GM12878 (cell line): ENCODE measurements around the gene METTL17. TPM values are rescaled to one million over a fixed set of nuclear protein-coding genes. Genes with fewer than 3 reads are reported as not detected.

Experiments used
- ATAC-seq: fragments of 200-7000 bp; cut with Tn5 transposase; 3 replicates; pipeline ENCODE4 v1.9.1; 2020; ENCODE audit warnings: mild to moderate bottlenecking, moderate library complexity
- BruUV-seq: library from RNA; stranded (reverse); fragments of 400-500 nt; replicated peaks from 2 replicates; lab custom pipeline; 2021; lab: Mats Ljungman, UMichigan
- CTCF ChIA-PET: fragments of 300-600 bp; sonication (Branson Sonifier 250); formaldehyde crosslinking; extraction: SDS; loops from one replicate; lab custom pipeline; 2021; ENCODE audit warnings: inconsistent platforms; lab: Yijun Ruan, JAX
- POLR2A ChIA-PET: fragments of 350-600 bp; formaldehyde crosslinking; extraction: SDS; loops from one replicate; lab custom pipeline; 2021; ENCODE audit warnings: inconsistent platforms; lab: Charles Lee
- RAD21 ChIA-PET: fragments of 300-600 bp; sonication (Branson Sonifier 250); formaldehyde crosslinking; loops from one replicate; lab custom pipeline; 2023; ENCODE audit warnings: antibody characterized with exemption; ENCODE audit not compliant: unreplicated experiment; lab: Charles Lee
- SMC1A ChIA-PET: fragments of 300-600 bp; sonication (Branson Sonifier 250); formaldehyde crosslinking; loops from one replicate; lab custom pipeline; 2023; ENCODE audit not compliant: unreplicated experiment, uncharacterized antibody; lab: Charles Lee
- DNase-seq: peaks from one replicate; pipeline ENCODE4 v3.0.0-alpha.2; 2011; ENCODE audit warnings: low read depth, low spot score
- FAIRE-seq: peaks from 3 replicates; lab custom pipeline; 2011; peaks lifted over from hg19 to GRCh38; lab: Jason Lieb, UNC
- H2AFZ ChIP-seq: 2 replicates; pipeline ENCODE4 v1.6.0; 2011; ENCODE audit warnings: low read depth, low read length, control low read depth; ENCODE audit not compliant: control insufficient read depth
- H3K27ac ChIP-seq: 2 replicates; pipeline ENCODE4 v1.5.1; 2011; ENCODE audit warnings: control low read depth; ENCODE audit not compliant: control insufficient read depth, insufficient read depth
- H3K27me3 ChIP-seq, 2 experiments: replicated peaks in 1 of 2; 2 replicates each; pipeline versions ENCODE4 v1.6.0 to v1.6.1; 2011; ENCODE audit warnings: low read length in 1 of 2; ENCODE audit not compliant: control insufficient read depth in 2 of 2, insufficient read depth in 2 of 2
- H3K36me3 ChIP-seq, 2 experiments: 2 replicates each; pipeline ENCODE4 v1.5.1; 2011; ENCODE audit warnings: low read length in 1 of 2; ENCODE audit not compliant: control insufficient read depth in 2 of 2, insufficient read depth in 2 of 2
- H3K4me1 ChIP-seq: 2 replicates; pipeline ENCODE4 v1.6.1; 2011; ENCODE audit warnings: mild to moderate bottlenecking, low read length, moderate library complexity, mixed read lengths; ENCODE audit not compliant: control insufficient read depth, insufficient read depth
- H3K4me2 ChIP-seq: 2 replicates; pipeline ENCODE4 v1.6.0; 2011; ENCODE audit warnings: control low read depth; ENCODE audit not compliant: control insufficient read depth, insufficient read depth
- H3K4me3 ChIP-seq: fragments of 200-600 bp; sonication (generic); 2 replicates; pipeline ENCODE4 v1.5.1; 2016
- H3K79me2 ChIP-seq: 2 replicates; pipeline ENCODE4 v1.6.0; 2011; ENCODE audit warnings: low read length; ENCODE audit not compliant: control insufficient read depth, insufficient read depth
- H3K9ac ChIP-seq: 2 replicates; pipeline ENCODE4 v1.8.0; 2011; ENCODE audit warnings: low read length, control low read depth, mixed read lengths; ENCODE audit not compliant: control insufficient read depth, insufficient read depth
- H3K9me3 ChIP-seq: replicated peaks from 3 replicates; pipeline ENCODE4 v1.5.1; 2011; ENCODE audit warnings: mild to moderate bottlenecking, low read length; ENCODE audit not compliant: control insufficient read depth, insufficient read depth
- H4K20me1 ChIP-seq: 2 replicates; pipeline ENCODE4 v1.6.0; 2011; ENCODE audit not compliant: control insufficient read depth, insufficient read depth
- CBFB ChIP-seq: IDR thresholded peaks from 2 replicates; pipeline ENCODE4 v1.6.1; 2016; ENCODE audit warnings: antibody characterized with exemption, low read depth
- CBX3 ChIP-seq: fragments of 200-600 bp; sonication (generic); IDR thresholded peaks from 2 replicates; pipeline ENCODE4 v1.6.1; 2016; ENCODE audit warnings: low read depth, borderline replicate concordance
- CEBPB ChIP-seq, 2 experiments: fragments of 150-350 bp in 1 of 2; IDR thresholded peaks; 2 replicates each; pipeline ENCODE4 v1.6.1; 2012 to 2014; ENCODE audit warnings: low read depth in 2 of 2, low read length in 2 of 2, borderline replicate concordance in 1 of 2, inconsistent platforms in 1 of 2
- FOXM1 ChIP-seq: IDR thresholded peaks from 2 replicates; pipeline ENCODE4 v1.6.1; 2012; ENCODE audit warnings: low read depth, mild to moderate bottlenecking, inconsistent platforms, low read length, moderate library complexity
- NFIC ChIP-seq: IDR thresholded peaks from 2 replicates; pipeline ENCODE4 v1.6.1; 2012; ENCODE audit warnings: low read depth, mild to moderate bottlenecking, inconsistent platforms, low read length, moderate library complexity
- NFYA ChIP-seq: IDR thresholded peaks from 2 replicates; pipeline ENCODE4 v1.6.1; 2011; ENCODE audit warnings: low read depth, mild to moderate bottlenecking, low read length, improper control_type of control experiment, borderline replicate concordance
- NR2C2 ChIP-seq: IDR thresholded peaks from 2 replicates; pipeline ENCODE4 v1.6.1; 2011; ENCODE audit warnings: borderline replicate concordance, low read depth; ENCODE audit not compliant: control insufficient read depth, insufficient read length
- NRF1 ChIP-seq: conservative IDR thresholded peaks from 2 replicates; pipeline ENCODE4 v1.6.1; 2011; ENCODE audit warnings: mild to moderate bottlenecking, low read depth, low read length, improper control_type of control experiment
- POLR2AphosphoS5 ChIP-seq: IDR thresholded peaks from 2 replicates; pipeline ENCODE4 v1.6.1; 2011; ENCODE audit warnings: mild to moderate bottlenecking, low read length, inconsistent platforms
- RFX5 ChIP-seq: IDR thresholded peaks from 2 replicates; pipeline ENCODE4 v1.6.1; 2011; ENCODE audit warnings: low read depth, low read length, improper control_type of control experiment
- SP1 ChIP-seq: IDR thresholded peaks from one replicate; pipeline ENCODE4 v1.6.1; 2011; ENCODE audit warnings: low read depth, low read length
- ZBTB40 ChIP-seq: fragments of 450-650 bp; IDR thresholded peaks from 2 replicates; pipeline ENCODE4 v1.6.1; 2016; ENCODE audit warnings: mild to moderate bottlenecking, moderate library complexity, borderline replicate concordance
- WGBS: methylation state at CpG from one replicate; pipeline ENCODE4 v1.1.6; 2016; ENCODE audit warnings: low lambda C conversion rate; ENCODE audit not compliant: insufficient replicate concordance, insufficient coverage; ENCODE audit errors: missing lambda C conversion rate; 5-methylcytosine and 5-hydroxymethylcytosine counted together
- in situ Hi-C: fragments of 300-500 bp; cut with MboI; formaldehyde crosslinking; loops from 9 replicates; pipeline ENCODE4 v1.14.3; 2018; ENCODE audit warnings: mixed read lengths
- intact Hi-C: fragments of 100-400 bp; cut with micrococcal nuclease; formaldehyde crosslinking; loops from one replicate; pipeline ENCODE4 v1.14.2; 2022; ENCODE audit not compliant: unreplicated experiment
- polyA plus RNA-seq, 11 experiments: library from polyadenylated mRNA; depleted of rRNA in 4 of 11; unstranded in 6 of 11; stranded (reverse) in 5 of 11; fragments of >200 nt; fragmentation: Nextera tagmentation in 4 of 11; fragmentation: Illumina TruSeq in 1 of 11; extraction: Ambion mirVana in 4 of 11; extraction: Trizol in 1 of 11; gene quantifications; 1 replicate in 1 of 11; 2 replicates in 10 of 11; pipeline versions ENCODE4 v1.2.1 to v1.2.3, GENCODE V29; 2011 to 2016; ENCODE audit warnings: inconsistent platforms in 2 of 11, missing spikeins in 2 of 11, low read depth in 1 of 11
- total RNA-seq, 4 experiments: library from RNA; depleted of rRNA in 3 of 4; stranded (reverse); fragments of >200 nt in 3 of 4; fragmentation: Illumina TruSeq in 1 of 4; extraction: Trizol in 1 of 4; gene quantifications; 2 replicates each; pipeline versions ENCODE4 v1.2.1 to v1.2.3, GENCODE V29; 2013 to 2021
- TF ChIP-seq, protein P1 (sequence below), 3 experiments: IDR thresholded peaks in 2 of 3; conservative IDR thresholded peaks in 1 of 3; 2 replicates each; pipeline ENCODE4 v1.5.1; 2011; ENCODE audit warnings: low read depth in 3 of 3, low read length in 3 of 3, mild to moderate bottlenecking in 3 of 3, control low read depth in 2 of 3, moderate library complexity in 2 of 3, inconsistent platforms in 1 of 3, mixed read lengths in 1 of 3; ENCODE audit not compliant: control insufficient read depth in 2 of 3, insufficient read depth in 1 of 3; ENCODE audit errors: extremely low read depth in 1 of 3
- TF ChIP-seq, protein P2 (sequence below): IDR thresholded peaks from 2 replicates; pipeline ENCODE4 v1.6.1; 2012; ENCODE audit warnings: low read length, inconsistent platforms

The METTL17 gene
- total and polyA plus RNA-seq, 10 of the 15 experiments (the other 5 are each of a cell fraction or from before 2014, with no cell fraction given), result 70.4 to 130 (median 97.5) TPM

DNA sequence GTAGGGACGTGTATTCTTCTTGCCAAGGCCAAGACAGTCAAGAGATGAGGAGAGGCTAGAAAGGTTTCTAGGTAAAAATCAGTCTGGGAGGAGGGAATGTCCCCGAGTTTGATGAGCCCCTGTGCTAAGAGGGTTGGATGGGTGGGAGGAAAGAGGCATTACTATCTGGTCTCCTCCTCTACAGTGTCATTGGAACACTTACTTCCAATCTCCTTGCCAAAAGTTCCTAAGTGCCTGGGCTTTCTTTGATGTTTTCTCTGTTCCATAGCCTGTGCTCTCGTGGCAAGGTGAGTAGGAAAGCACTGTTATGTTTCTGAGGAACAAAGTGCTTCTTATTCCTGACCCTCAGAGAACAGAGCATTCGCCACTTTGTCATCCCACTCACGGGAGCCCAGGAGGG is 44.9 kb downstream of the METTL17 start, which contains the start of gene RNASE13:
Gene RNASE13 (minus strand): TSS at position 101 of the 400 bp plus-strand sequence. CDS start 519 bp downstream, outside the sequence.
- intact Hi-C loops, result no loop called here
- FAIRE-seq, result no peak
- SMC1A ChIA-PET, result no interaction called here
- Histone ChIP-seq H3K27ac (no peak within 1 kb of the TSS), H3K9me3 (no peaks in the 10 kb centered on the region), H3K9ac (no peak within 1 kb of the TSS), H2AFZ (peak within 1 kb of the TSS; percentile 13), H3K4me3 (no peak within 1 kb of the TSS), H3K36me3 (no peaks in the 10 kb centered on the region), H3K79me2 (no peaks in the 10 kb centered on the region), H3K4me2 (peak within 1 kb of the TSS; percentile 4), H4K20me1 (no peaks in the 10 kb centered on the region), H3K4me1 (peaks cover 8% of the 10 kb centered on the region), H3K27me3 (peaks cover 0 to 9% of the 10 kb centered on the region in 2 experiments; a peak in 2 of 4 replicates)
- CTCF ChIA-PET, result interaction anchor here (1.0 to 3.2 kb wide), 5 partner anchors 12 to 71 kb away, joined by 3 to 14 read pairs (median 4); no protein-coding TSS in a partner anchor
- DNase-seq, result no peak
- BruUV-seq, result no TSS peak
- POLR2A ChIA-PET, result no interaction called here
- 7% methylated on average over 5 of the region's 5 CpGs for WGBS
- in situ Hi-C loops, result no loop called here
- RAD21 ChIA-PET, result no interaction called here
- no peak for ATAC-seq
- TF ChIP-seq NFIC (no peak), FOXM1 (no peak), NR2C2 (no peak), SP1 (no peak), NRF1 (no peak), POLR2AphosphoS5 (no peak), CBX3 (no peak), NFYA (no peak), ZBTB40 (no peak), CEBPB (IDR thresholded peaks at IDR 0.05; ENCODE audit: borderline replicate concordance in 1 of 2, low read depth in 2 of 2, low read length in 2 of 2) (no peak), CBFB (no peak), RFX5 (no peak)
- TF ChIP-seq, protein P1, sequence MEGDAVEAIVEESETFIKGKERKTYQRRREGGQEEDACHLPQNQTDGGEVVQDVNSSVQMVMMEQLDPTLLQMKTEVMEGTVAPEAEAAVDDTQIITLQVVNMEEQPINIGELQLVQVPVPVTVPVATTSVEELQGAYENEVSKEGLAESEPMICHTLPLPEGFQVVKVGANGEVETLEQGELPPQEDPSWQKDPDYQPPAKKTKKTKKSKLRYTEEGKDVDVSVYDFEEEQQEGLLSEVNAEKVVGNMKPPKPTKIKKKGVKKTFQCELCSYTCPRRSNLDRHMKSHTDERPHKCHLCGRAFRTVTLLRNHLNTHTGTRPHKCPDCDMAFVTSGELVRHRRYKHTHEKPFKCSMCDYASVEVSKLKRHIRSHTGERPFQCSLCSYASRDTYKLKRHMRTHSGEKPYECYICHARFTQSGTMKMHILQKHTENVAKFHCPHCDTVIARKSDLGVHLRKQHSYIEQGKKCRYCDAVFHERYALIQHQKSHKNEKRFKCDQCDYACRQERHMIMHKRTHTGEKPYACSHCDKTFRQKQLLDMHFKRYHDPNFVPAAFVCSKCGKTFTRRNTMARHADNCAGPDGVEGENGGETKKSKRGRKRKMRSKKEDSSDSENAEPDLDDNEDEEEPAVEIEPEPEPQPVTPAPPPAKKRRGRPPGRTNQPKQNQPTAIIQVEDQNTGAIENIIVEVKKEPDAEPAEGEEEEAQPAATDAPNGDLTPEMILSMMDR (IDR thresholded peaks at IDR 0.05 in 2 of 3, conservative IDR thresholded peaks at IDR 0.05 in 1 of 3; ENCODE audit: control insufficient read depth in 2 of 3, extremely low read depth in 1 of 3, insufficient read depth in 1 of 3, low read depth in 3 of 3, low read length in 3 of 3), result no peak
- TF ChIP-seq, protein P2, sequence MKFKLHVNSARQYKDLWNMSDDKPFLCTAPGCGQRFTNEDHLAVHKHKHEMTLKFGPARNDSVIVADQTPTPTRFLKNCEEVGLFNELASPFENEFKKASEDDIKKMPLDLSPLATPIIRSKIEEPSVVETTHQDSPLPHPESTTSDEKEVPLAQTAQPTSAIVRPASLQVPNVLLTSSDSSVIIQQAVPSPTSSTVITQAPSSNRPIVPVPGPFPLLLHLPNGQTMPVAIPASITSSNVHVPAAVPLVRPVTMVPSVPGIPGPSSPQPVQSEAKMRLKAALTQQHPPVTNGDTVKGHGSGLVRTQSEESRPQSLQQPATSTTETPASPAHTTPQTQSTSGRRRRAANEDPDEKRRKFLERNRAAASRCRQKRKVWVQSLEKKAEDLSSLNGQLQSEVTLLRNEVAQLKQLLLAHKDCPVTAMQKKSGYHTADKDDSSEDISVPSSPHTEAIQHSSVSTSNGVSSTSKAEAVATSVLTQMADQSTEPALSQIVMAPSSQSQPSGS, result no peak
